HG02943 (cell line): ENCODE measurements around the gene FGB.

Source experiments
- ATAC-seq: cut with Tn5 transposase; IDR thresholded peaks from one replicate; pipeline ENCODE4 v1.9.1; 2021; ENCODE audit warnings: mild to moderate bottlenecking, low read depth, moderate library complexity; ENCODE audit not compliant: unreplicated experiment

The FGB gene

DNA sequence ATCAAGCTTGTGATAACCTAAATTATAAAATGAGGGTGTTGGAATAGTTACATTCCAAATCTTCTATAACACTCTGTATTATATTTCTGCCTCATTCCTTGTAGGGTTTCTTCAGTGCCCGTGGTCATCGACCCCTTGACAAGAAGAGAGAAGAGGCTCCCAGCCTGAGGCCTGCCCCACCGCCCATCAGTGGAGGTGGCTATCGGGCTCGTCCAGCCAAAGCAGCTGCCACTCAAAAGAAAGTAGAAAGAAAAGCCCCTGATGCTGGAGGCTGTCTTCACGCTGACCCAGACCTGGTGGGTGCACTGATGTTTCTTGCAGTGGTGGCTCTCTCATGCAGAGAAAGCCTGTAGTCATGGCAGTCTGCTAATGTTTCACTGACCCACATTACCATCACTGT, 2.9 kb downstream of the FGB start:
- no peak for ATAC-seq

GRCh38 chr4:154566639-154567204, 3.9 kb downstream of the FGB start:
- no peak for ATAC-seq

DNA sequence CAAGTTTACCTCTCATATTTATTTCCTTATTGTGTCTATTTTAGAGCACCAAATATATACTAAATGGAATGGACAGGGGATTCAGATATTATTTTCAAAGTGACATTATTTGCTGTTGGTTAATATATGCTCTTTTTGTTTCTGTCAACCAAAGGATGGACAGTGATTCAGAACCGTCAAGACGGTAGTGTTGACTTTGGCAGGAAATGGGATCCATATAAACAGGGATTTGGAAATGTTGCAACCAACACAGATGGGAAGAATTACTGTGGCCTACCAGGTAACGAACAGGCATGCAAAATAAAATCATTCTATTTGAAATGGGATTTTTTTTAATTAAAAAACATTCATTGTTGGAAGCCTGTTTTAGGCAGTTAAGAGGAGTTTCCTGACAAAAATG, 6.2 kb downstream of the FGB start:
- ATAC-seq: no peak

DNA sequence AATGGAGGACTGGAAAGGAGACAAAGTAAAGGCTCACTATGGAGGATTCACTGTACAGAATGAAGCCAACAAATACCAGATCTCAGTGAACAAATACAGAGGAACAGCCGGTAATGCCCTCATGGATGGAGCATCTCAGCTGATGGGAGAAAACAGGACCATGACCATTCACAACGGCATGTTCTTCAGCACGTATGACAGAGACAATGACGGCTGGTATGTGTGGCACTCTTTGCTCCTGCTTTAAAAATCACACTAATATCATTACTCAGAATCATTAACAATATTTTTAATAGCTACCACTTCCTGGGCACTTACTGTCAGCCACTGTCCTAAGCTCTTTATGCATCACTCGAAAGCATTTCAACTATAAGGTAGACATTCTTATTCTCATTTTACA, 6.8 kb downstream of the FGB start:
- no peak for ATAC-seq

GRCh38 chr4:154573190-154573870, 10.5 kb downstream of the FGB start:
- no peak for ATAC-seq

GRCh38 chr4:154574311-154574710, 11.5 kb downstream of the FGB start:
- no peak for ATAC-seq

DNA sequence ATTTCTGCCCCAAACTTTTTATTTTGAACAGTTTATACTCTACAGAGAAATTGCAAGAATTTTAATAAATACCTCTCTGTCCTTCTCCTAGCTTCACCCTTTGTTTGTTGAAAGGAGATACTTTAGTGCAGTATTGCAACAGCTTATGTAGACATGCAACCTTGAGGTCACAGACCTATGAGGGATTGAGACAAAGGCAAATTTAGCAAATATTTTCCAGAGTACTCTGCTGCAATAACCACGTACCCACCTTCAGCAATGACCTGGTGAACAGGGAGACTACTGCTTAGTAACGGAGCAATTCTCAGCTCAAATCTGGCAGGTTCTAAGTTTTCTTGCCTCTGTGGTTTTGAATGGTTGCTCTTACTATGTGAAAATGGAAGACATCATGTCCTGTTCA, 14.5 kb downstream of the FGB start:
- no peak for ATAC-seq

DNA sequence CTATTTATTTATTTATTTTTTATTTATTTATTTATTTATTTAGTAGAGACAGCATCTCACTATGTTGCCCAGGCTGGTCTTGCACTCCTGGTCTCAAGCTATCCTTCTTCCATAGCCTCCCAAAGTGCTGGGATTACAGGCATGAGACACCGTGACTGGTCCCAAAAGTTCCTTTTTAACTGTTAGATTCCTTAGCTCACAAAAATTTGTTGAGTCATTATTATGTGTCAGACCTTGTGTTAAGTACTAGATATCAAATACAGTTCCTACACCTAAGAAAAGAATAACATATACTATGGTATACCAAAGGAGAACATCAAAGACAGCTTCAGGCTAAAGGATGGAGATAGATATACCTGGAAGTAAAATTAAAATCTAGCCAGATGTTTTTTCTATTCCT, 16.1 kb downstream of the FGB start:
- no peak for ATAC-seq

GRCh38 chr4:154579927-154580326, 17.1 kb downstream of the FGB start:
- no peak for ATAC-seq

GRCh38 chr4:154582723-154583122, 19.9 kb downstream of the FGB start:
- ATAC-seq: no peak

DNA sequence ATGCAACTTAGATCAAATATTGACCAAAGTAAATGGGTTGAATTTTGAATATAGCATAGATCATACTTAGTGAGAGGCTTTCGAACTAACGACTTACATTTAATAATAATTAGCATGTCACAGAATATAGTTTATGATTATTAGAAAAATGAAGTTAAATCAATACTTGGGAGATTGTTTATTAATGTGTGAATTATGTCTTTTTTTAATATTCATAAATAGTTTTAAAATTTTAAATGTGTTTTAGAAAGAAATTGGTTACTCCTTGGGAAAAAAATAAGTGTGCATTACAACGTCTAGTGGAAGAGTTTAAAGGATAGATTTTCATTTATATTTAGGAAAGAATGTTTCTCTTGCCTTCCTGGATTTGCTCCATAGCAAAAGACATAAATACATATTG, 20.4 kb downstream of the FGB start:
- no peak for ATAC-seq

DNA sequence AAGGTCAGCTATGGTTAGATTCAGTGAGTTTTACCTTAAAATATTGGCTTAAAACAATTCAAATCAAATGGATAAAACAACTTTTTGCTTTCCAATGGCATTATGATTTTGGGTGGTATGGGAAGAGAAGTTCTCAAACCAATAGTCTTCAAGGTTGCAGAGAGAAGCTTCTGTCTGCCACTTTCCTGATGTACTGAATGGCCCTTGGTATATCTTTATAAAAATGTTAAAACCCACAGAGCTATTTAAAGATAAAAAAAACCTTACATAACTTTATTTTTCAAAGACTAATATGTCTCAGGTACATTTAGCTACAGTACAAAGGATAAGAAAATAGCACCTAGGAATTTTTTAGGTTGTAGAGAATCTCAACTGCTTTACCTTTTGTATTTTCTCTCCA, 20.9 kb downstream of the FGB start:
- ATAC-seq: no peak

DNA sequence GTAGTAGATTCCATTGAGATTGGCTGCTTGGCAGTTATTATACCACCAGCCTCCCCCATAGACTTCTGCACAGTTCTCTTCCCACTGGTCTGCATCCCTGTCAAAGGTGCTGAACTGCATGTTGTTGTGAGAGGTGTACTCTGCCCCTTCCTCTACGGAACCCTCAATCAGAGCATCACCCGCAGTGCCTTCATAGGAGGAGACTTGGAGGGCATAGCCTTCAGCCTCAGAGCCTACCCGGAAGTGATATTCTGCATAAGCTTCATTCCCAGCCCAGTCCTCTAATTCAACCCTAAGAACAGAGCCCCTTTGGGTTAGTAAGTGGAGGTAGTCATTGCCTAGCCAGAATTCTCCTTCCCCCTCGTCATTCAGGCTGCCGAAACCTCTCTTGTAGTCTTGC, 21.4 kb downstream of the FGB start:
- no peak for ATAC-seq

DNA sequence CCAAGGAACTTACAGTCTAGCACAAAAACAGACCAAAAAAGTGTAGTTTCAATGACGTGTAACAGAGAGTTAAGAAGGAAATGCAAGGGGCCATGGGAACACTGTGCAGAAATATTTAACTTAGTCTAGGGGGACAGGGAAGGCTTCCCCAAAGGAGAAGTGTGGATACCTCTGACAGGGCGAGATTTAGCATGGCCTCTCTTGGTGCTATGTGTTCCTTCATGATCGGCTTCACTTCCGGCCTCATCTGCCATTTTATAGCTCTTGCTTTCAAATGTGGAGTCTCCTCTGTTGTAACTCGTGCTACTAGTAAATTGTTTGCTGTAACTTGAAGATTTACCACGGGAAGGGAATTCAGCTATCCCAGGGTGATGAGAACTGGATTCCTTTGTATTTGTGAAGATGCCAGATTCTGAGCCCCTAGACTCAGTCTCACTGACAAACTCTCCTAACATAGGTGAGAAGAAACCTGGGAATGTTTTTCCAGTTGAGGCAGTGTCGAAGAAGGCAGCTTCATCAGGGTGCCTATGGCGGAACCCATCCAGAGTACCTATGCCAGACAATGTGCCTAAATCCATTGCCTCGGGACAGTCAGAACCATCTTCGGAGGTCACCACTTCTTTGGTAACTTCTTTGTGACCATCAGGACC, 22.7 kb downstream of the FGB start:
- ATAC-seq: no peak

- no peak for ATAC-seq
Observed at GRCh38 chr4:154586296-154587033, 23.7 kb downstream of the FGB start.

GRCh38 chr4:154588198-154588597, 25.4 kb downstream of the FGB start:
- ATAC-seq: no peak

DNA sequence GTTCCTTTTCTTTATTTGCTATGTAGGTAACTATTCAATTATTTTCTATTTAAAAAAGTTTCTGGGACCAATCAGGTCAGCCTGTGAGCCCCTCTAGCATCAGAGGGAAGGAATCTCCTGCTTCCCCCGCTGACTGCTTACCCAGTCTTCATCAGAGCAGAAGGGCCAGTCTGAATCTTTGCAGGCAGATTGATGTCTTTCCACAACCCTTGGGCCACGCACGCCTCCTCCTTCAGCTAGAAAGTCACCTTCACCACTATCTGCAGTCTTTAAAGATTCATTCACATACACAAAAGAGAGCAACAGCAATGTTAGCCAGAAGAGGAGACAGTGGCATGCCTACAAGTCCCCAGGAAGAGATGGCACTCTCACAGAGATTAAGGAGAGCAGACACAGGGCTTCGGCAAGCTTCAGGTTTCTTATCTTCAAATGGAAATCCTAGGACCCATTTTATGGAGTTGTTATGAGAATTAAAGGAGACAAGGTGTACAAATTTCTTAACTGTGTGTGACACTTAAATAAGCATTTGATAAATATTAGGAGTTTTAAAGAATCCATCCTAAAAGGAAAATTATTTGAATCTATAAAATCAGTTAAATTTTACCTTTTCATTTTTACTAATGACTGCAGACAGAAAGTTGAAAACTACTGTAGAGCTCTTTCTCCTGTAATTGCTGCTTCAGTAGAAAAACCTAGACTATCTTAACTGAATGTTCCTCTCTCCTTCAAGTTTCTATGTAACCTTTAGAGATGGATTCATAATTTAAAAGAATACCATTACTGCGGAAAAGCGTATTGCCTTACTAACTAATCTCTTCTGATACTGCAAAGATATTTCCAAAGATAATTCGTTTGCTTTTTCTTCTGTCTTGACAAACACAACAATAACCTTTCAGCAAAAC, 26.7 kb downstream of the FGB start:
- ATAC-seq: no peak

GRCh38 chr4:154590329-154591006, 27.7 kb downstream of the FGB start, which contains the start of gene FGA:
Gene FGA, minus strand, starts transcription at chr4:154590742. Its CDS starts 55 bp downstream, at chr4:154590687.
- ATAC-seq: no peak

DNA sequence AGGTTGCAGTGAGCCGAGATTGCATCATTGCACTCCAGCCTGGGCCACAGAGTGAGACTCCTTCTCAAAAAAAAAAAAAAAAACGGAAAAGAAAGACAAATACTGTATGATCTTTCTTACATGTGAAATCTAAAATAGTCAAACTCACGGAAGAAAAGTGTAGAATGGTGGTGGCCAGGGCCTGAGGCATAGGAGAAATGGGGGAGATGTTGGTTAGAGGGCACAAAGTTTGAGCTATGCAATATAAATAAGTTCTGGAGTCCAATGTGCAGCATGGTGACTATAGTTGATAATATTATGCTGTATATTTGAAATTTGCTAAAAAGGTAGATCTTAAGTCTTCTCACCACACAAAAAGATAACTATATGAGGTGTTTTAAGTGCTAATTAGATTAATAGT, 29.1 kb downstream of the FGB start:
- no peak for ATAC-seq

DNA sequence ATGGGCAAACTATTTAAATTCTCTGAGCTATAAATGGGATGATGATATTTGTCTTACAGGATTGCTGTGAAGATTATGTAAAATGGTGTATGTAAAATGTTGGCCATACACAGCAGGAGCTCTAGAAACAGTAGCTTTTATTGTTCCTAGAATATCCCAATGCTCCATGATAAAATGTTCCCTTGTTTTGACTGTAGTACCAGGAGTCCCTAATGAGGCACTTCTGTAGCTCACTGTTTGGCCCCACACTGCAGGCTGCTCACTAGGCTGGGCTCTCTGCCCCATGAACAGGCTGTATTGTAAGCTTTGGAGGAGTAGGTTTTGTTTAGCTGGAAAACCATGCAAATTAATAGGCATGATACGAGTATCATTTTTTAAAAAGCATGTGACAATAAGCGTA, 31.1 kb downstream of the FGB start:
- ATAC-seq: no peak
